GM23338 (cell line): Measurements from ENCODE around the gene MOSPD2. TPM values are rescaled to one million over a fixed set of nuclear protein-coding genes. Genes with fewer than 3 reads are reported as not detected.

ENCODE experiments used
- ATAC-seq: fragments of 200-7000 bp; cut with Tn5 transposase; 3 replicates; pipeline ENCODE4 v1.9.1; 2020
- DNase-seq: peaks from one replicate; pipeline ENCODE4 v3.0.0-alpha.2; 2015; ENCODE audit warnings: low spot score
- H2AFZ ChIP-seq: fragments of 200-600 bp; sonication (generic); 2 replicates; pipeline ENCODE4 v1.8.0; 2016; ENCODE audit warnings: antibody characterized with exemption, mild to moderate bottlenecking, moderate library complexity
- H3F3A ChIP-seq: fragments of 200-600 bp; sonication (generic); replicated peaks from 2 replicates; pipeline ENCODE4 v1.8.0; 2017; ENCODE audit warnings: antibody characterized with exemption, mixed run types, low read depth
- H3K27ac ChIP-seq: fragments of 200-600 bp; sonication (generic); 2 replicates; pipeline ENCODE4 v1.6.1; 2016; ENCODE audit warnings: low read depth
- H3K27me3 ChIP-seq: fragments of 200-600 bp; sonication (generic); 2 replicates; pipeline ENCODE4 v1.8.0; 2016; ENCODE audit warnings: mild to moderate bottlenecking, mixed run types, moderate library complexity; ENCODE audit not compliant: insufficient read depth
- H3K36me3 ChIP-seq: fragments of 200-600 bp; sonication (generic); 2 replicates; pipeline ENCODE4 v1.8.0; 2016; ENCODE audit warnings: mild to moderate bottlenecking; ENCODE audit not compliant: insufficient read depth
- H3K4me1 ChIP-seq: fragments of 200-600 bp; sonication (generic); 2 replicates; pipeline ENCODE4 v1.8.0; 2016; ENCODE audit warnings: mild to moderate bottlenecking, moderate library complexity; ENCODE audit not compliant: insufficient read depth
- H3K4me2 ChIP-seq: fragments of 200-600 bp; sonication (generic); 2 replicates; pipeline ENCODE4 v1.7.1; 2017; ENCODE audit warnings: mixed run types
- H3K4me3 ChIP-seq: fragments of 200-600 bp; sonication (generic); 2 replicates; pipeline ENCODE4 v1.6.1; 2016; ENCODE audit warnings: mixed run types
- H3K79me2 ChIP-seq: fragments of 200-600 bp; sonication (generic); replicated peaks from 2 replicates; pipeline ENCODE4 v1.8.0; 2017; ENCODE audit warnings: mild to moderate bottlenecking; ENCODE audit not compliant: insufficient read depth
- H3K9me2 ChIP-seq: fragments of 200-600 bp; sonication (generic); 2 replicates; pipeline ENCODE4 v1.8.0; 2017; ENCODE audit not compliant: insufficient read depth
- H4K20me1 ChIP-seq: fragments of 200-600 bp; sonication (generic); replicated peaks from 2 replicates; pipeline ENCODE4 v1.8.0; 2017; ENCODE audit warnings: mild to moderate bottlenecking; ENCODE audit not compliant: insufficient read depth
- H3K27ac Mint-ChIP-seq: 2 replicates; pipeline ENCODE4 v1.8.0; 2020; ENCODE audit warnings: inconsistent platforms, mild to moderate bottlenecking, moderate library complexity, mixed read lengths
- H3K27me3 Mint-ChIP-seq: 3 replicates; pipeline ENCODE4 v1.8.0; 2022; ENCODE audit warnings: low read depth, mild to moderate bottlenecking, moderate library complexity, mixed read lengths, inconsistent platforms; ENCODE audit not compliant: insufficient read depth, poor library complexity
- H3K36me3 Mint-ChIP-seq: 3 replicates; pipeline ENCODE4 v1.8.0; 2021; ENCODE audit warnings: low read depth, mild to moderate bottlenecking, inconsistent platforms, moderate library complexity, mixed read lengths
- H3K4me1 Mint-ChIP-seq: 3 replicates; pipeline ENCODE4 v1.8.0; 2020; ENCODE audit warnings: mild to moderate bottlenecking, inconsistent platforms, mixed read lengths
- H3K4me3 Mint-ChIP-seq: 3 replicates; pipeline ENCODE4 v1.8.0; 2021; ENCODE audit warnings: moderate library complexity, mild to moderate bottlenecking, inconsistent platforms, mixed read lengths
- H3K9me3 Mint-ChIP-seq: 3 replicates; pipeline ENCODE4 v1.8.0; 2020; ENCODE audit warnings: moderate library complexity, mild to moderate bottlenecking, inconsistent platforms, mixed read lengths
- CREB1 ChIP-seq: fragments of 250-450 bp; sonication (Bioruptor Pico); IDR thresholded peaks from 2 replicates; pipeline ENCODE4 v1.5.0; 2020; ENCODE audit warnings: low read depth, mild to moderate bottlenecking, moderate library complexity
- EZH2 ChIP-seq: fragments of 200-600 bp; sonication (generic); IDR thresholded peaks from one replicate; pipeline ENCODE4 v1.8.0; 2017; ENCODE audit warnings: antibody characterized with exemption, mild to moderate bottlenecking, low read depth; ENCODE audit not compliant: unreplicated experiment
- JUNB ChIP-seq: IDR thresholded peaks from one replicate; pipeline ENCODE4 v1.6.1; 2016; ENCODE audit warnings: antibody characterized with exemption; ENCODE audit not compliant: unreplicated experiment
- NANOG ChIP-seq: IDR thresholded peaks from 2 replicates; pipeline ENCODE4 v1.6.1; 2016; ENCODE audit warnings: antibody characterized with exemption, borderline replicate concordance
- POLR2AphosphoS5 ChIP-seq: IDR thresholded peaks from 2 replicates; pipeline ENCODE4 v1.6.1; 2016; ENCODE audit warnings: antibody characterized with exemption, low read depth
- REST ChIP-seq: IDR thresholded peaks from one replicate; pipeline ENCODE4 v1.6.1; 2018; ENCODE audit warnings: antibody characterized with exemption; ENCODE audit not compliant: unreplicated experiment
- STAT1 ChIP-seq: IDR thresholded peaks from one replicate; pipeline ENCODE4 v1.6.1; 2016; ENCODE audit warnings: antibody characterized with exemption; ENCODE audit not compliant: unreplicated experiment
- ZNF114 ChIP-seq: fragments of 250-450 bp; sonication (Bioruptor Pico); IDR thresholded peaks from 2 replicates; pipeline ENCODE4 v1.5.0; 2020; ENCODE audit warnings: mild to moderate bottlenecking, moderate library complexity
- ZNF331 ChIP-seq: fragments of 250-450 bp; sonication (Bioruptor Pico); IDR thresholded peaks from 2 replicates; pipeline ENCODE4 v1.5.0; 2020; ENCODE audit warnings: low read depth, mild to moderate bottlenecking, moderate library complexity
- polyA plus RNA-seq: library from polyadenylated mRNA; unstranded; fragments of >200 nt; fragmentation: Nextera tagmentation; extraction: Ambion mirVana; gene quantifications from 2 replicates; pipeline ENCODE4 v1.2.1, GENCODE V29; 2016
- total RNA-seq: library from RNA; depleted of rRNA; stranded (reverse); fragments of >200 nt; shearing (Covaris generic); gene quantifications from 2 replicates; pipeline ENCODE4 v1.2.3, GENCODE V29; 2014
- TF ChIP-seq, protein P1 (sequence below): IDR thresholded peaks from 2 replicates; pipeline ENCODE4 v1.6.1; 2016; ENCODE audit warnings: antibody characterized with exemption
- TF ChIP-seq, protein P2 (sequence below), 2 experiments: fragments of 200-600 bp in 1 of 2; sonication (generic) in 1 of 2; conservative IDR thresholded peaks; 2 replicates each; pipeline versions ENCODE4 v1.5.1 to v1.6.1; 2016 to 2017; ENCODE audit warnings: antibody characterized with exemption in 2 of 2, low read depth in 2 of 2, mild to moderate bottlenecking in 2 of 2, moderate library complexity in 1 of 2
- TF ChIP-seq, protein P3 (sequence below): fragments of 250-450 bp; sonication (Bioruptor Pico); IDR thresholded peaks from 2 replicates; pipeline ENCODE4 v1.5.0; 2020; ENCODE audit warnings: mild to moderate bottlenecking, moderate library complexity

The MOSPD2 gene
- total and polyA plus RNA-seq, 2 experiments from 2014 or later, result 8.5 to 13.9 TPM

DNA sequence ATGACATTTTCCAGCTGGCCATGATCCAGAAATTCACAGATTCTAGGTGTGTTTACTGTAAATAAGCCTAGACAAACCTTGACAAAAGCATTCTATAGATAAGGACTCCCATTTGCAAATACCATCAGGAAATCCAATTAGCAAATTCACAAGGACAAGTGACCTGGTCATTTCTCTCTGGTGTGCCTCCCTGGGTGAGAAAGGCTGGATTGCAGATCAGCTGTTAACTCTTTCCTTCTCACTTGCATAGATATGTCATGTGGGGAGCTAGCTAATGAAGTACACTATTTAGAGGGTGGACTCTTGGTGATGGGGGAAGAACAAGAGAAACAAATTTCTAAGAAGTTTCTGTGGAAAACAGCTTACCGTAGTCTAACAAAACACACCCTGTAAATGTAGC lies 58.9 kb downstream of the MOSPD2 start (continued):
- TF ChIP-seq, protein P1, sequence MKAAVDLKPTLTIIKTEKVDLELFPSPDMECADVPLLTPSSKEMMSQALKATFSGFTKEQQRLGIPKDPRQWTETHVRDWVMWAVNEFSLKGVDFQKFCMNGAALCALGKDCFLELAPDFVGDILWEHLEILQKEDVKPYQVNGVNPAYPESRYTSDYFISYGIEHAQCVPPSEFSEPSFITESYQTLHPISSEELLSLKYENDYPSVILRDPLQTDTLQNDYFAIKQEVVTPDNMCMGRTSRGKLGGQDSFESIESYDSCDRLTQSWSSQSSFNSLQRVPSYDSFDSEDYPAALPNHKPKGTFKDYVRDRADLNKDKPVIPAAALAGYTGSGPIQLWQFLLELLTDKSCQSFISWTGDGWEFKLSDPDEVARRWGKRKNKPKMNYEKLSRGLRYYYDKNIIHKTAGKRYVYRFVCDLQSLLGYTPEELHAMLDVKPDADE, result no peak
- no peak for TF ChIP-seq STAT1

DNA sequence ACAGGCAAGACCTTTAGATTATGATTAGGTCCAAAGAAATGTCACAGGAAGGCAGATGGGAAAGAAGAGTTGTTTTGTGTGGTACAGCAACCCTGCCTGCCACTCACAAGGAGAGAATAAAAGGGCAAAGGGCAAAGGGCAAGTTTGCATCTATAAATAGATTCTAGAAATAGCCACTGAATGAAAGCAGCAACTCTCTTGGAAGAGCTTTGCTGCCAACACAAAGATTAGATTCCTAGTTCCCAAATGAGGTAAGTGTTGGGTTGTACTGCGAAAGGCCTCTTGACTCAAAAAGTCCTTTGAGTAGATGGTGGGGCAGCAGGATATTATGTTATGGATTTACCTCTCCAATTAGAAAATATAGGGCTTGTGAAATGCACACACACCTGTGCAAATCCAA lies 61.2 kb downstream of the MOSPD2 start:
- no peaks in the 10 kb centered on the region for H3K9me2 ChIP-seq
- H2AFZ ChIP-seq, result no peak overlapping the region
- no peaks in the 10 kb centered on the region for H3K9me3 Mint-ChIP-seq
- H3K27ac Mint-ChIP-seq, result no peak overlapping the region
- H3K4me3 Mint-ChIP-seq, result no peak overlapping the region
- H3K27me3 ChIP-seq, result no peaks in the 10 kb centered on the region
- H4K20me1 ChIP-seq, result no peaks in the 10 kb centered on the region
- no peaks in the 10 kb centered on the region for H3K79me2 ChIP-seq
- H3K4me2 ChIP-seq, result no peak overlapping the region
- peaks cover 14% of the 10 kb centered on the region for H3K4me1 Mint-ChIP-seq
- H3K36me3 Mint-ChIP-seq, result no peaks in the 10 kb centered on the region
- H3K4me3 ChIP-seq, result no peak overlapping the region
- H3K4me1 ChIP-seq, result no peaks in the 10 kb centered on the region
- no peak overlapping the region for H3K27ac ChIP-seq
- DNase-seq, result no peak
- no peak for ATAC-seq
- no peaks in the 10 kb centered on the region for H3K36me3 ChIP-seq
- H3K27me3 Mint-ChIP-seq, result no peaks in the 10 kb centered on the region
- no peaks in the 10 kb centered on the region for H3F3A ChIP-seq
- TF ChIP-seq JUNB (no peak), CREB1 (CRISPR knock-in tag) (no peak), NANOG (no peak), POLR2AphosphoS5 (no peak), ZNF331 (CRISPR knock-in tag) (no peak), EZH2 (no peak), ZNF114 (no peak), REST (no peak), STAT1 (no peak)
- TF ChIP-seq, protein P2, sequence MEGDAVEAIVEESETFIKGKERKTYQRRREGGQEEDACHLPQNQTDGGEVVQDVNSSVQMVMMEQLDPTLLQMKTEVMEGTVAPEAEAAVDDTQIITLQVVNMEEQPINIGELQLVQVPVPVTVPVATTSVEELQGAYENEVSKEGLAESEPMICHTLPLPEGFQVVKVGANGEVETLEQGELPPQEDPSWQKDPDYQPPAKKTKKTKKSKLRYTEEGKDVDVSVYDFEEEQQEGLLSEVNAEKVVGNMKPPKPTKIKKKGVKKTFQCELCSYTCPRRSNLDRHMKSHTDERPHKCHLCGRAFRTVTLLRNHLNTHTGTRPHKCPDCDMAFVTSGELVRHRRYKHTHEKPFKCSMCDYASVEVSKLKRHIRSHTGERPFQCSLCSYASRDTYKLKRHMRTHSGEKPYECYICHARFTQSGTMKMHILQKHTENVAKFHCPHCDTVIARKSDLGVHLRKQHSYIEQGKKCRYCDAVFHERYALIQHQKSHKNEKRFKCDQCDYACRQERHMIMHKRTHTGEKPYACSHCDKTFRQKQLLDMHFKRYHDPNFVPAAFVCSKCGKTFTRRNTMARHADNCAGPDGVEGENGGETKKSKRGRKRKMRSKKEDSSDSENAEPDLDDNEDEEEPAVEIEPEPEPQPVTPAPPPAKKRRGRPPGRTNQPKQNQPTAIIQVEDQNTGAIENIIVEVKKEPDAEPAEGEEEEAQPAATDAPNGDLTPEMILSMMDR (conservative IDR thresholded peaks at IDR 0.05; ENCODE audit: low read depth in 2 of 2), result no peak
- TF ChIP-seq, protein P1, result no peak
- TF ChIP-seq, protein P3, sequence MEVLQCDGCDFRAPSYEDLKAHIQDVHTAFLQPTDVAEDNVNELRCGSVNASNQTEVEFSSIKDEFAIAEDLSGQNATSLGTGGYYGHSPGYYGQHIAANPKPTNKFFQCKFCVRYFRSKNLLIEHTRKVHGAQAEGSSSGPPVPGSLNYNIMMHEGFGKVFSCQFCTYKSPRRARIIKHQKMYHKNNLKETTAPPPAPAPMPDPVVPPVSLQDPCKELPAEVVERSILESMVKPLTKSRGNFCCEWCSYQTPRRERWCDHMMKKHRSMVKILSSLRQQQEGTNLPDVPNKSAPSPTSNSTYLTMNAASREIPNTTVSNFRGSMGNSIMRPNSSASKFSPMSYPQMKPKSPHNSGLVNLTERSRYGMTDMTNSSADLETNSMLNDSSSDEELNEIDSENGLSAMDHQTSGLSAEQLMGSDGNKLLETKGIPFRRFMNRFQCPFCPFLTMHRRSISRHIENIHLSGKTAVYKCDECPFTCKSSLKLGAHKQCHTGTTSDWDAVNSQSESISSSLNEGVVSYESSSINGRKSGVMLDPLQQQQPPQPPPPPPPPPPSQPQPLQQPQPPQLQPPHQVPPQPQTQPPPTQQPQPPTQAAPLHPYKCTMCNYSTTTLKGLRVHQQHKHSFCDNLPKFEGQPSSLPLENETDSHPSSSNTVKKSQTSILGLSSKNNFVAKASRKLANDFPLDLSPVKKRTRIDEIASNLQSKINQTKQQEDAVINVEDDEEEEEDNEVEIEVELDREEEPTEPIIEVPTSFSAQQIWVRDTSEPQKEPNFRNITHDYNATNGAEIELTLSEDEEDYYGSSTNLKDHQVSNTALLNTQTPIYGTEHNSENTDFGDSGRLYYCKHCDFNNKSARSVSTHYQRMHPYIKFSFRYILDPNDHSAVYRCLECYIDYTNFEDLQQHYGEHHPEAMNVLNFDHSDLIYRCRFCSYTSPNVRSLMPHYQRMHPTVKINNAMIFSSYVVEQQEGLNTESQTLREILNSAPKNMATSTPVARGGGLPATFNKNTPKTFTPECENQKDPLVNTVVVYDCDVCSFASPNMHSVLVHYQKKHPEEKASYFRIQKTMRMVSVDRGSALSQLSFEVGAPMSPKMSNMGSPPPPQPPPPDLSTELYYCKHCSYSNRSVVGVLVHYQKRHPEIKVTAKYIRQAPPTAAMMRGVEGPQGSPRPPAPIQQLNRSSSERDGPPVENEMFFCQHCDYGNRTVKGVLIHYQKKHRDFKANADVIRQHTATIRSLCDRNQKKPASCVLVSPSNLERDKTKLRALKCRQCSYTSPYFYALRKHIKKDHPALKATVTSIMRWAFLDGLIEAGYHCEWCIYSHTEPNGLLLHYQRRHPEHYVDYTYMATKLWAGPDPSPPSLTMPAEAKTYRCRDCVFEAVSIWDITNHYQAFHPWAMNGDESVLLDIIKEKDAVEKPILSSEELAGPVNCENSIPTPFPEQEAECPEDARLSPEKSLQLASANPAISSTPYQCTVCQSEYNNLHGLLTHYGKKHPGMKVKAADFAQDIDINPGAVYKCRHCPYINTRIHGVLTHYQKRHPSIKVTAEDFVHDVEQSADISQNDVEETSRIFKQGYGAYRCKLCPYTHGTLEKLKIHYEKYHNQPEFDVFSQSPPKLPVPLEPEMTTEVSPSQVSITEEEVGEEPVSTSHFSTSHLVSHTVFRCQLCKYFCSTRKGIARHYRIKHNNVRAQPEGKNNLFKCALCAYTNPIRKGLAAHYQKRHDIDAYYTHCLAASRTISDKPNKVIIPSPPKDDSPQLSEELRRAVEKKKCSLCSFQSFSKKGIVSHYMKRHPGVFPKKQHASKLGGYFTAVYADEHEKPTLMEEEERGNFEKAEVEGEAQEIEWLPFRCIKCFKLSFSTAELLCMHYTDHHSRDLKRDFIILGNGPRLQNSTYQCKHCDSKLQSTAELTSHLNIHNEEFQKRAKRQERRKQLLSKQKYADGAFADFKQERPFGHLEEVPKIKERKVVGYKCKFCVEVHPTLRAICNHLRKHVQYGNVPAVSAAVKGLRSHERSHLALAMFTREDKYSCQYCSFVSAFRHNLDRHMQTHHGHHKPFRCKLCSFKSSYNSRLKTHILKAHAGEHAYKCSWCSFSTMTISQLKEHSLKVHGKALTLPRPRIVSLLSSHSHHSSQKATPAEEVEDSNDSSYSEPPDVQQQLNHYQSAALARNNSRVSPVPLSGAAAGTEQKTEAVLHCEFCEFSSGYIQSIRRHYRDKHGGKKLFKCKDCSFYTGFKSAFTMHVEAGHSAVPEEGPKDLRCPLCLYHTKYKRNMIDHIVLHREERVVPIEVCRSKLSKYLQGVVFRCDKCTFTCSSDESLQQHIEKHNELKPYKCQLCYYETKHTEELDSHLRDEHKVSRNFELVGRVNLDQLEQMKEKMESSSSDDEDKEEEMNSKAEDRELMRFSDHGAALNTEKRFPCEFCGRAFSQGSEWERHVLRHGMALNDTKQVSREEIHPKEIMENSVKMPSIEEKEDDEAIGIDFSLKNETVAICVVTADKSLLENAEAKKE (CRISPR knock-in tag), result no peak
